RWPE2 (cell line): Measurements from ENCODE around the gene FAM174B.

Experiments used
- ATAC-seq: fragments of 200-7000 bp; cut with Tn5 transposase; 3 replicates; pipeline ENCODE4 v1.9.1; 2021; ENCODE audit warnings: low read depth
- DNase-seq: peaks from one replicate; pipeline ENCODE4 v3.0.0-alpha.2; 2020; ENCODE audit warnings: low spot score
- H3K27ac ChIP-seq: fragments of 450-650 bp; 2 replicates; pipeline ENCODE4 v1.5.1; 2017; ENCODE audit warnings: mild to moderate bottlenecking; ENCODE audit not compliant: poor library complexity, severe bottlenecking
- H3K27me3 ChIP-seq: fragments of 250-450 bp; sonication (Bioruptor Pico); 2 replicates; pipeline ENCODE4 v1.5.1; 2021; ENCODE audit warnings: mild to moderate bottlenecking, moderate library complexity; ENCODE audit not compliant: insufficient read depth, poor library complexity, severe bottlenecking
- H3K36me3 ChIP-seq: fragments of 250-450 bp; sonication (Bioruptor Pico); 2 replicates; pipeline ENCODE4 v1.5.1; 2020; ENCODE audit warnings: low read depth, mild to moderate bottlenecking, moderate library complexity
- H3K4me1 ChIP-seq: fragments of 250-450 bp; sonication (Bioruptor Pico); 2 replicates; pipeline ENCODE4 v1.5.1; 2021; ENCODE audit warnings: mild to moderate bottlenecking, moderate library complexity; ENCODE audit not compliant: insufficient read depth, poor library complexity, severe bottlenecking
- H3K4me3 ChIP-seq: fragments of 250-450 bp; sonication (Bioruptor Pico); 2 replicates; pipeline ENCODE4 v1.5.1; 2021; ENCODE audit warnings: mild to moderate bottlenecking, moderate library complexity; ENCODE audit not compliant: severe bottlenecking
- H3K9me3 ChIP-seq: fragments of 250-450 bp; sonication (Bioruptor Pico); 2 replicates; pipeline ENCODE4 v1.5.1; 2021; ENCODE audit warnings: mild to moderate bottlenecking, moderate library complexity; ENCODE audit not compliant: severe bottlenecking
- CTCF ChIP-seq: fragments of 450-650 bp; IDR thresholded peaks from one replicate; pipeline ENCODE4 v1.5.1; 2017; ENCODE audit warnings: mild to moderate bottlenecking, moderate library complexity; ENCODE audit not compliant: poor library complexity, severe bottlenecking

Gene FAM174B

GRCh38 chr15:92645051-92645631, 10.4 kb downstream of the FAM174B start:
- Histone ChIP-seq H3K27me3 (peaks cover 22% of the 10 kb centered on the region), H3K36me3 (no peaks in the 10 kb centered on the region), H3K4me1 (no peaks in the 10 kb centered on the region), H3K27ac (no peak overlapping the region), H3K4me3 (no peak overlapping the region), H3K9me3 (no peaks in the 10 kb centered on the region)
- DNase-seq (no peak), ATAC-seq (no peak)
- TF ChIP-seq CTCF: no peak

- no peak overlapping the region for H3K4me3 ChIP-seq
- DNase-seq (no peak), ATAC-seq (no peak; the same call in 2 of the 3 replicates)
- no peaks in the 10 kb centered on the region for H3K9me3 ChIP-seq
- no peak overlapping the region for H3K27ac ChIP-seq
- no peak for TF ChIP-seq CTCF
- H3K27me3 ChIP-seq: peaks cover 12% of the 10 kb centered on the region
- H3K4me1 ChIP-seq: no peaks in the 10 kb centered on the region
- H3K36me3 ChIP-seq: no peaks in the 10 kb centered on the region
These were observed 11.4 kb downstream of the FAM174B start for GRCh38 chr15:92643849-92644815.

- Histone ChIP-seq H3K9me3 (no peaks in the 10 kb centered on the region), H3K27me3 (peaks cover 3% of the 10 kb centered on the region), H3K36me3 (no peaks in the 10 kb centered on the region), H3K4me1 (no peaks in the 10 kb centered on the region), H3K27ac (no peak overlapping the region), H3K4me3 (no peak overlapping the region)
- DNase-seq: no peak
- ATAC-seq: peak; percentile 8; the same call in 1 of the 3 replicates
- no peak for TF ChIP-seq CTCF
These were observed 16.7 kb downstream of the FAM174B start for GRCh38 chr15:92638709-92639365.

GRCh38 chr15:92638291-92638708, 17.3 kb downstream of the FAM174B start:
- Histone ChIP-seq H3K4me1 (no peaks in the 10 kb centered on the region), H3K36me3 (no peaks in the 10 kb centered on the region), H3K4me3 (no peak overlapping the region), H3K27me3 (peaks cover 3% of the 10 kb centered on the region), H3K27ac (no peak overlapping the region), H3K9me3 (no peaks in the 10 kb centered on the region)
- no peak for DNase-seq
- no peak for TF ChIP-seq CTCF
- ATAC-seq: no peak
